Activated CD4-positive, alpha-beta T cell treated with anti-CD3 and anti-CD28 coated beads for 1 hour (primary cell): ENCODE results near the gene ASIC1.

Experiments
- DNase-seq: peaks from one replicate; pipeline ENCODE4 v3.0.0-alpha.2; 2020

ASIC1 gene

GRCh38 chr12:50085615-50086072 is 28.2 kb downstream of the ASIC1 start:
- DNase-seq = no peak

GRCh38 chr12:50086148-50086547 is 28.8 kb downstream of the ASIC1 start:
- no peak for DNase-seq

GRCh38 chr12:50087151-50087550 is 29.8 kb downstream of the ASIC1 start:
- DNase-seq = no peak

- DNase-seq = no peak
Measured at GRCh38 chr12:50087995-50088394, 30.6 kb downstream of the ASIC1 start.

- DNase-seq = no peak
Measured at GRCh38 chr12:50088577-50089335, 31.4 kb downstream of the ASIC1 start.

GRCh38 chr12:50089730-50090129 is 32.3 kb downstream of the ASIC1 start:
- no peak for DNase-seq

- no peak for DNase-seq
Measured at GRCh38 chr12:50090391-50090790, 33.0 kb downstream of the ASIC1 start.

- DNase-seq = no peak
Measured at GRCh38 chr12:50097952-50098351, 40.6 kb downstream of the ASIC1 start.

- DNase-seq = no peak
Measured at GRCh38 chr12:50099302-50100008, 42.1 kb downstream of the ASIC1 start.

- DNase-seq = no peak
Measured at GRCh38 chr12:50100561-50100960, 43.2 kb downstream of the ASIC1 start.

- no peak for DNase-seq
Measured at GRCh38 chr12:50101663-50102062, 44.3 kb downstream of the ASIC1 start.

- DNase-seq = no peak
Measured at GRCh38 chr12:50102131-50102531, 44.7 kb downstream of the ASIC1 start.

GRCh38 chr12:50102646-50103309 is 45.4 kb downstream of the ASIC1 start:
- DNase-seq = no peak

- no peak for DNase-seq
Measured at GRCh38 chr12:50103351-50103750, 46.0 kb downstream of the ASIC1 start.

- no peak for DNase-seq
Measured at GRCh38 chr12:50103767-50104321, 46.4 kb downstream of the ASIC1 start, which contains the start of gene GPD1. GPD1 (plus strand) TSS chr12:50104008; CDS start chr12:50104051, 43 bp downstream.

GRCh38 chr12:50104417-50105366 is 47.3 kb downstream of the ASIC1 start:
- no peak for DNase-seq

GRCh38 chr12:50105913-50106450 is 48.6 kb downstream of the ASIC1 start:
- DNase-seq = no peak

GRCh38 chr12:50106907-50107306 is 49.5 kb downstream of the ASIC1 start:
- no peak for DNase-seq

- no peak for DNase-seq
Measured at GRCh38 chr12:50107416-50108268, 50.2 kb downstream of the ASIC1 start.

- DNase-seq = no peak
Measured at GRCh38 chr12:50109319-50109718, 51.9 kb downstream of the ASIC1 start.
